ENCODE measurements around the gene MTMR3. TPM values are rescaled to one million over a fixed set of nuclear protein-coding genes. Genes with fewer than 3 reads are reported as not detected.

MTMR3 gene
- total RNA-seq, 6 experiments from 2014 or later = 14.5 to 19.2 (median 18.2) TPM

- peaks cover 0 to 38% (median 7%) of the 10 kb centered on the region in 4 donors for H3K4me1 ChIP-seq
- no peaks in the 10 kb centered on the region for H3K36me3 ChIP-seq
- no peaks in the 10 kb centered on the region for H3K27me3 ChIP-seq
- ATAC-seq = no peak
- H3K4me3 ChIP-seq = no peak overlapping the region
- 35% methylated on average over 1 of the region's 1 CpG for WGBS (ENCODE audit: insufficient coverage, low coverage, low lambda C conversion rate, missing lambda C conversion rate)
- DNase-seq = no peak
- H3K27ac ChIP-seq = no peak overlapping the region
- H3K9me3 ChIP-seq = no peaks in the 10 kb centered on the region
- TF ChIP-seq POLR2A (IDR thresholded peaks at IDR 0.05) = no peak
- no peak for TF ChIP-seq CTCF (IDR thresholded peaks at IDR 0.05)
- intact Hi-C loops (cut with DNase I) = no loop called here
Measured at GRCh38 chr22:29886596-29886995, 3.6 kb downstream of the MTMR3 start.

- no peak overlapping the region for H3K4me3 ChIP-seq
Measured at GRCh38 chr22:29887358-29887757, 4.4 kb downstream of the MTMR3 start.

GRCh38 chr22:29890760-29891159 lies 7.8 kb downstream of the MTMR3 start:
- Histone ChIP-seq H3K9me3 (no peaks in the 10 kb centered on the region), H3K4me3 (no peak overlapping the region), H3K4me1 (peaks cover 0 to 20% (median 7%) of the 10 kb centered on the region in 4 donors), H3K36me3 (no peaks in the 10 kb centered on the region), H3K27me3 (no peaks in the 10 kb centered on the region), H3K27ac (no peak overlapping the region)
- intact Hi-C loops (cut with DNase I) = no loop called here
- ATAC-seq = peak in 1 of 4 donors; percentile 52
- no peak for DNase-seq
- TF ChIP-seq POLR2A (IDR thresholded peaks at IDR 0.05) (no peak), CTCF (IDR thresholded peaks at IDR 0.05) (no peak)
- 66% methylated on average over 5 of the region's 5 CpGs for WGBS (ENCODE audit: insufficient coverage, low coverage, low lambda C conversion rate, missing lambda C conversion rate)

More at GRCh38 chr22:29887358-29887757, 4.4 kb downstream of the MTMR3 start:
- Histone ChIP-seq H3K9me3 (no peaks in the 10 kb centered on the region), H3K27me3 (no peaks in the 10 kb centered on the region), H3K4me1 (peaks cover 0 to 38% (median 7%) of the 10 kb centered on the region in 4 donors), H3K36me3 (no peaks in the 10 kb centered on the region), H3K27ac (no peak overlapping the region)
- ATAC-seq (no peak), DNase-seq (no peak)
- WGBS (ENCODE audit: insufficient coverage, low coverage, low lambda C conversion rate, missing lambda C conversion rate) = 40% methylated on average over 2 of the region's 2 CpGs
- TF ChIP-seq POLR2A (IDR thresholded peaks at IDR 0.05) (no peak), CTCF (IDR thresholded peaks at IDR 0.05) (no peak)
- intact Hi-C loops (cut with DNase I) = no loop called here

GRCh38 chr22:29892315-29893156 lies 9.6 kb downstream of the MTMR3 start:
- H3K27ac ChIP-seq = no peak overlapping the region
- no peak for TF ChIP-seq POLR2A (IDR thresholded peaks at IDR 0.05)
- no peak for TF ChIP-seq CTCF (IDR thresholded peaks at IDR 0.05)
- intact Hi-C loops (cut with DNase I) = no loop called here
- H3K9me3 ChIP-seq = no peaks in the 10 kb centered on the region
- H3K36me3 ChIP-seq = no peaks in the 10 kb centered on the region
- H3K4me3 ChIP-seq = no peak overlapping the region
- no peak for ATAC-seq
- DNase-seq = no peak
- no peaks in the 10 kb centered on the region for H3K27me3 ChIP-seq
- 50% methylated on average over 1 of the region's 1 CpG for WGBS (ENCODE audit: insufficient coverage, low coverage, low lambda C conversion rate, missing lambda C conversion rate)
- peaks cover 0 to 12% (median 3%) of the 10 kb centered on the region in 4 donors for H3K4me1 ChIP-seq

Data from right lobe of liver (tissue), 6 donors.